K562 (cell line): ENCODE results near the gene CAB39. TPM values are rescaled to one million over a fixed set of nuclear protein-coding genes. Genes with fewer than 3 reads are reported as not detected.
A peak's percentile ranks its signal among the peaks of the same experiment; 100 is the strongest.

Experiments used
- ATAC-seq: fragments of 200-7000 bp; cut with Tn5 transposase; 3 replicates; pipeline ENCODE4 v1.9.1; 2020; ENCODE audit warnings: moderate library complexity
- BruUV-seq: library from RNA; stranded (reverse); fragments of 400-500 nt; replicated peaks from 2 replicates; lab custom pipeline; 2021; lab: Mats Ljungman, UMichigan
- CTCF ChIA-PET: fragments of 300-600 bp; formaldehyde crosslinking; extraction: SDS; loops from one replicate; lab custom pipeline; 2021; ENCODE audit warnings: low intra/inter-chr PET ratio; lab: Yijun Ruan, JAX
- POLR2A ChIA-PET: fragments of 300-600, 350-650 bp; sonication (Branson Sonifier 250); formaldehyde crosslinking; extraction: SDS; loops from one replicate; lab custom pipeline; 2021; ENCODE audit warnings: antibody characterized with exemption, inconsistent platforms; lab: Yijun Ruan, JAX
- DNase-seq, 4 experiments: peaks; one replicate each; pipeline versions ENCODE4 v3.0.0 to v3.0.0-alpha.2; 2011 to 2018; ENCODE audit warnings: low spot score in 3 of 4, mixed read lengths in 3 of 4; ENCODE audit errors: extremely low read depth in 1 of 4
- FAIRE-seq: peaks from 2 replicates; lab custom pipeline; 2011; peaks lifted over from hg19 to GRCh38; lab: Jason Lieb, UNC
- H2AFZ ChIP-seq: 2 replicates; pipeline ENCODE4 v1.6.0; 2011; ENCODE audit warnings: low read depth, low read length, control low read depth, inconsistent platforms
- H3K27ac ChIP-seq: fragments of 200-600 bp; 3 replicates; pipeline ENCODE4 v1.8.0; 2011; ENCODE audit warnings: low read depth, mild to moderate bottlenecking, control low read depth, inconsistent platforms, low read length, moderate library complexity, mixed read lengths; ENCODE audit errors: extremely low read depth
- H3K27me3 ChIP-seq, 2 experiments: fragments of 300-600 bp in 1 of 2; 2 replicates in 1 of 2; 3 replicates in 1 of 2; pipeline versions ENCODE4 v1.6.0 to v1.8.0; 2011; ENCODE audit warnings: inconsistent platforms in 2 of 2, low read length in 2 of 2, mild to moderate bottlenecking in 1 of 2, mixed read lengths in 1 of 2, moderate library complexity in 1 of 2; ENCODE audit not compliant: control insufficient read depth in 2 of 2, insufficient read depth in 2 of 2
- H3K36me3 ChIP-seq: fragments of 300-600 bp; 3 replicates; pipeline ENCODE4 v1.8.0; 2011; ENCODE audit warnings: mild to moderate bottlenecking, low read length, inconsistent platforms; ENCODE audit not compliant: control insufficient read depth, insufficient read depth
- H3K4me1 ChIP-seq, 2 experiments: fragments of 200-600 bp in 1 of 2; replicated peaks in 1 of 2; 2 replicates in 1 of 2; 3 replicates in 1 of 2; pipeline versions ENCODE4 v1.5.1 to v1.8.0; 2011; ENCODE audit warnings: inconsistent platforms in 2 of 2, low read length in 2 of 2, mild to moderate bottlenecking in 1 of 2, mixed read lengths in 1 of 2, moderate library complexity in 1 of 2; ENCODE audit not compliant: control insufficient read depth in 2 of 2, insufficient read depth in 2 of 2
- H3K4me2 ChIP-seq: 2 replicates; pipeline ENCODE4 v1.6.1; 2011; ENCODE audit warnings: low read length, control low read depth, inconsistent platforms, mixed read lengths; ENCODE audit not compliant: insufficient read depth
- H3K4me3 ChIP-seq: fragments of 200-600 bp; sonication (generic), shearing (Covaris generic); 2 replicates; pipeline ENCODE4 v1.5.1; 2016; ENCODE audit warnings: control low read depth, inconsistent platforms
- H3K79me2 ChIP-seq: fragments of 200-600 bp; 3 replicates; pipeline ENCODE4 v1.8.0; 2011; ENCODE audit warnings: low read length, inconsistent platforms; ENCODE audit not compliant: control insufficient read depth, insufficient read depth
- H3K9ac ChIP-seq, 2 experiments: 2 replicates each; pipeline versions ENCODE4 v1.6.0 to v1.6.1; 2011; ENCODE audit warnings: low read depth in 2 of 2, low read length in 2 of 2, control low read depth in 1 of 2, inconsistent platforms in 1 of 2, mild to moderate bottlenecking in 1 of 2, mixed read lengths in 1 of 2; ENCODE audit not compliant: insufficient read depth in 1 of 2
- H3K9me1 ChIP-seq: one replicate; pipeline ENCODE4 v1.6.0; 2011; ENCODE audit warnings: inconsistent platforms, mild to moderate bottlenecking, low read length, moderate library complexity; ENCODE audit not compliant: control insufficient read depth, insufficient read depth
- H3K9me3 ChIP-seq: replicated peaks from 2 replicates; pipeline ENCODE4 v1.5.1; 2011; ENCODE audit warnings: low read depth, low read length, inconsistent platforms; ENCODE audit not compliant: control insufficient read depth, insufficient read depth
- H4K20me1 ChIP-seq: replicated peaks from 2 replicates; pipeline ENCODE4 v1.6.1; 2011; ENCODE audit warnings: low read length, inconsistent platforms, mixed read lengths; ENCODE audit not compliant: control insufficient read depth, insufficient read depth
- ARID1B ChIP-seq: fragments of 450-650 bp; IDR thresholded peaks from 2 replicates; pipeline ENCODE4 v1.6.1; 2016; ENCODE audit warnings: antibody characterized with exemption, mild to moderate bottlenecking, inconsistent platforms
- CC2D1A ChIP-seq: fragments of 450-650 bp; IDR thresholded peaks from 2 replicates; pipeline ENCODE4 v1.6.1; 2017; ENCODE audit warnings: mild to moderate bottlenecking
- MEIS2 ChIP-seq: fragments of 450-650 bp; IDR thresholded peaks from 2 replicates; pipeline ENCODE4 v1.6.1; 2014; ENCODE audit warnings: mild to moderate bottlenecking; ENCODE audit not compliant: partially characterized antibody
- PBX2 ChIP-seq, 2 experiments: IDR thresholded peaks in 1 of 2; conservative IDR thresholded peaks in 1 of 2; 2 replicates each; pipeline ENCODE4 v1.6.1; 2016; ENCODE audit warnings: low read depth in 2 of 2, mild to moderate bottlenecking in 1 of 2, missing compliant biosample characterization in 1 of 2, missing genetic modification characterization in 1 of 2, moderate library complexity in 1 of 2
- PKNOX1 ChIP-seq: fragments of 450-650 bp; IDR thresholded peaks from 2 replicates; pipeline ENCODE4 v1.6.1; 2016
- SETDB1 ChIP-seq: IDR thresholded peaks from one replicate; pipeline ENCODE4 v1.6.1; 2012; ENCODE audit warnings: low read length, control low read depth, inconsistent platforms
- SOX6 ChIP-seq: fragments of 450-650 bp; IDR thresholded peaks from 2 replicates; pipeline ENCODE4 v1.6.1; 2014; ENCODE audit warnings: mild to moderate bottlenecking
- ZBTB33 ChIP-seq: sonication (generic); formaldehyde crosslinking; IDR thresholded peaks from 2 replicates; pipeline ENCODE4 v1.8.1; 2023; ENCODE audit warnings: mild to moderate bottlenecking, missing genetic modification reagents
- ZBTB34 ChIP-seq: fragments of 250-450 bp; sonication (Bioruptor Pico); IDR thresholded peaks from 2 replicates; pipeline ENCODE4 v1.8.0; 2021; ENCODE audit warnings: mild to moderate bottlenecking, moderate library complexity
- WGBS: fragments of 100-300 bp; shearing (Covaris generic); methylation state at CpG from one replicate; pipeline ENCODE4 v1.1.6; 2016; ENCODE audit warnings: low coverage, mixed read lengths; ENCODE audit not compliant: insufficient coverage; ENCODE audit errors: missing lambda C conversion rate; 5-methylcytosine and 5-hydroxymethylcytosine counted together
- in situ Hi-C: fragments of 300-500 bp; cut with MboI; formaldehyde crosslinking; loops from 4 replicates; pipeline ENCODE4 v1.15.0; 2018; ENCODE audit warnings: inconsistent platforms, mixed read lengths
- intact Hi-C: fragments of 100-400 bp; cut with micrococcal nuclease; formaldehyde crosslinking; loops from 2 replicates; pipeline ENCODE4 v1.14.2; 2022
- polyA plus RNA-seq, 8 experiments: library from polyadenylated mRNA; depleted of rRNA in 4 of 8; stranded (reverse) in 5 of 8; unstranded in 3 of 8; fragments of >200 nt; fragmentation: Nextera tagmentation in 2 of 8; fragmentation: Illumina TruSeq in 1 of 8; extraction: Ambion mirVana in 2 of 8; extraction: Trizol in 1 of 8; gene quantifications; 2 replicates each; pipeline versions ENCODE4 v1.2.1 to v1.2.3, GENCODE V29; 2011 to 2014; ENCODE audit warnings: inconsistent platforms in 1 of 8, missing spikeins in 1 of 8
- total RNA-seq, 7 experiments: library from RNA; depleted of rRNA in 6 of 7; stranded (reverse); fragments of >200 nt in 6 of 7; fragmentation: Illumina TruSeq in 2 of 7; extraction: Trizol in 2 of 7; gene quantifications; 2 replicates each; pipeline versions ENCODE4 v1.2.1 to v1.2.3, GENCODE V29; 2011 to 2021; ENCODE audit warnings: low replicate concordance in 1 of 7

The CAB39 gene
- total and polyA plus RNA-seq, 9 of the 15 experiments (the other 6 are each of a cell fraction or from before 2014, with no cell fraction given), result 27.2 to 94.4 (median 70.1) TPM

GRCh38 chr2:230748087-230748486, 35.4 kb downstream of the CAB39 start:
- peaks cover 98% of the 10 kb centered on the region for H3K79me2 ChIP-seq
- no peak overlapping the region for H3K4me3 ChIP-seq
- FAIRE-seq (no peak), DNase-seq (peak in 2 of 4 experiments; percentile 17 to 30), ATAC-seq (peak; percentile 53; the same call in 2 of the 3 replicates)
- in situ Hi-C loops, result no loop called here
- 64% methylated on average over 2 of the region's 2 CpGs for WGBS
- BruUV-seq, result no TSS peak
- ChIA-PET CTCF (no interaction called here), POLR2A (no interaction called here)
- no peaks in the 10 kb centered on the region for H3K9me3 ChIP-seq
- H4K20me1 ChIP-seq, result no peaks in the 10 kb centered on the region
- H3K27ac ChIP-seq, result peak overlapping the region; percentile 22; the same call in 1 of the 3 replicates
- intact Hi-C loops, result no loop called here
- TF ChIP-seq PBX2 (CRISPR knock-in tag; IDR thresholded peaks at IDR 0.05; ENCODE audit: low read depth) (no peak), PBX2 (tag; conservative IDR thresholded peaks at IDR 0.05; ENCODE audit: low read depth) (peak; percentile 84), ARID1B (0 out of 2 replicates have a peak, but pooled peaks have one; percentile 11), ZBTB34 (no peak), SETDB1 (no peak), ZBTB33 (peak; percentile 68; the same call in 1 of the 2 replicates), CC2D1A (no peak), SOX6 (peak; percentile 76), MEIS2 (peak; percentile 90), PKNOX1 (peak; percentile 82)
- no peak overlapping the region for H2AFZ ChIP-seq
- peaks cover 56% of the 10 kb centered on the region for H3K36me3 ChIP-seq
- no peak overlapping the region for H3K9ac ChIP-seq
- H3K9me1 ChIP-seq, result no peaks in the 10 kb centered on the region
- H3K4me2 ChIP-seq, result no peak overlapping the region
- no peaks in the 10 kb centered on the region for H3K27me3 ChIP-seq
- H3K4me1 ChIP-seq, result peaks cover 0 to 14% of the 10 kb centered on the region in 2 experiments; a peak in 2 of 5 replicates
